ENCODE measurements around the gene F2R.
A peak's percentile ranks its signal among the peaks of the same experiment; 100 is the strongest.

The F2R gene

GRCh38 chr5:76690704-76691466 lies 25.0 kb upstream of the F2R start:
- DNase-seq (ENCODE audit: low read depth) = peak; percentile 64

GRCh38 chr5:76691467-76692273 lies 24.3 kb upstream of the F2R start:
- no peak for DNase-seq (ENCODE audit: low read depth)

GRCh38 chr5:76692274-76692540 lies 23.7 kb upstream of the F2R start:
- no peak for DNase-seq (ENCODE audit: low read depth)

GRCh38 chr5:76692651-76693050 lies 23.3 kb upstream of the F2R start:
- no peak for DNase-seq (ENCODE audit: low read depth)

- DNase-seq (ENCODE audit: low read depth) = no peak
Measured at GRCh38 chr5:76693141-76693540, 22.8 kb upstream of the F2R start.

- DNase-seq (ENCODE audit: low read depth) = no peak
Measured at GRCh38 chr5:76694317-76694716, 21.6 kb upstream of the F2R start.

GRCh38 chr5:76695346-76695745 lies 20.6 kb upstream of the F2R start:
- no peak for DNase-seq (ENCODE audit: low read depth)

GRCh38 chr5:76696251-76696650 lies 19.7 kb upstream of the F2R start:
- no peak for DNase-seq (ENCODE audit: low read depth)

GRCh38 chr5:76697670-76698069 lies 18.3 kb upstream of the F2R start:
- DNase-seq (ENCODE audit: low read depth) = no peak

- no peak for DNase-seq (ENCODE audit: low read depth)
Measured at GRCh38 chr5:76700571-76700970, 15.4 kb upstream of the F2R start.

GRCh38 chr5:76701298-76701697 lies 14.6 kb upstream of the F2R start:
- DNase-seq (ENCODE audit: low read depth) = peak; percentile 80

GRCh38 chr5:76703707-76704106 lies 12.2 kb upstream of the F2R start:
- no peak for DNase-seq (ENCODE audit: low read depth)

- DNase-seq (ENCODE audit: low read depth) = no peak
Measured at GRCh38 chr5:76704131-76704663, 11.7 kb upstream of the F2R start.

- no peak for DNase-seq (ENCODE audit: low read depth)
Measured at GRCh38 chr5:76705574-76705973, 10.4 kb upstream of the F2R start.

GRCh38 chr5:76709762-76710161 lies 6.2 kb upstream of the F2R start:
- DNase-seq (ENCODE audit: low read depth) = no peak

- no peak for DNase-seq (ENCODE audit: low read depth)
Measured at GRCh38 chr5:76710991-76711390, 4.9 kb upstream of the F2R start.

GRCh38 chr5:76714751-76715485 lies 1.0 kb upstream of the F2R start:
- DNase-seq (ENCODE audit: low read depth) = no peak

GRCh38 chr5:76715486-76715735 lies 515 bp upstream of the F2R start:
- DNase-seq (ENCODE audit: low read depth) = no peak

GRCh38 chr5:76716456-76717157 lies 681 bp downstream of the F2R start:
- DNase-seq (ENCODE audit: low read depth) = no peak

- DNase-seq (ENCODE audit: low read depth) = no peak
Measured at GRCh38 chr5:76717222-76718083, 1.5 kb downstream of the F2R start.

GRCh38 chr5:76718381-76718832 lies 2.5 kb downstream of the F2R start:
- no peak for DNase-seq (ENCODE audit: low read depth)
